CD14-positive monocyte (primary cell): ENCODE results near the gene CDH9. TPM values are rescaled to one million over a fixed set of nuclear protein-coding genes. Genes with fewer than 3 reads are reported as not detected.

Source experiments
- DNase-seq, 3 donors: peaks; one replicate each; pipeline ENCODE4 v3.0.0-alpha.2; 2011 to 2022
- H2AFZ ChIP-seq: 2 replicates; pipeline ENCODE4 v1.6.0; 2012; ENCODE audit warnings: mild to moderate bottlenecking, low read depth, low read length, inconsistent platforms; ENCODE audit not compliant: insufficient read depth, poor library complexity, severe bottlenecking
- H3K27ac ChIP-seq, 2 donors: 1 replicate in 1 of 2; 2 replicates in 1 of 2; pipeline ENCODE4 v1.5.1; 2012 to 2013; ENCODE audit warnings: low read length in 2 of 2, control low read depth in 1 of 2, inconsistent platforms in 1 of 2, low read depth in 1 of 2, mild to moderate bottlenecking in 1 of 2
- H3K27me3 ChIP-seq, 2 donors: one replicate each; pipeline versions ENCODE4 v1.6.0 to v1.6.1; 2011 to 2013; ENCODE audit warnings: low read length in 2 of 2; ENCODE audit not compliant: control insufficient read depth in 2 of 2, insufficient read depth in 2 of 2
- H3K36me3 ChIP-seq, 2 donors: replicated peaks in 1 of 2; 1 replicate in 1 of 2; 2 replicates in 1 of 2; pipeline versions ENCODE4 v1.5.1 to v1.6.1; 2012 to 2013; ENCODE audit warnings: low read length in 2 of 2, control low read depth in 1 of 2, inconsistent platforms in 1 of 2, mild to moderate bottlenecking in 1 of 2; ENCODE audit not compliant: insufficient read depth in 2 of 2, control insufficient read depth in 1 of 2
- H3K4me1 ChIP-seq, 2 donors: 1 replicate in 1 of 2; 2 replicates in 1 of 2; pipeline versions ENCODE4 v1.5.1 to v1.6.1; 2012 to 2013; ENCODE audit warnings: low read length in 2 of 2, control low read depth in 1 of 2, inconsistent platforms in 1 of 2, mild to moderate bottlenecking in 1 of 2, moderate library complexity in 1 of 2; ENCODE audit not compliant: insufficient read depth in 2 of 2, control insufficient read depth in 1 of 2
- H3K4me2 ChIP-seq: replicated peaks from 2 replicates; pipeline ENCODE3; 2012; ENCODE audit warnings: low read length, moderate library complexity, mild to moderate bottlenecking; ENCODE audit not compliant: poor library complexity, severe bottlenecking; ENCODE audit errors: extremely low read depth
- H3K4me3 ChIP-seq, 3 experiments: fragments of 200-600 bp in 1 of 3; sonication (generic) in 1 of 3; replicated peaks in 1 of 3; 1 replicate in 2 of 3; 2 replicates in 1 of 3; pipeline ENCODE4 v1.5.1; 2011 to 2013; ENCODE audit warnings: low read length in 3 of 3, mild to moderate bottlenecking in 3 of 3, control low read depth in 2 of 3, low read depth in 2 of 3, inconsistent platforms in 1 of 3, moderate library complexity in 1 of 3
- H3K79me2 ChIP-seq: 2 replicates; pipeline ENCODE4 v1.6.0; 2012; ENCODE audit warnings: mild to moderate bottlenecking, control low read depth, inconsistent platforms, low read length, moderate library complexity; ENCODE audit not compliant: insufficient read depth
- H3K9ac ChIP-seq: 2 replicates; pipeline ENCODE4 v1.6.0; 2017; ENCODE audit warnings: low read length, mild to moderate bottlenecking; ENCODE audit not compliant: insufficient read depth, poor library complexity, severe bottlenecking
- H3K9me3 ChIP-seq, 2 donors: replicated peaks in 1 of 2; 1 replicate in 1 of 2; 2 replicates in 1 of 2; pipeline versions ENCODE4 v1.5.1 to v1.6.1; 2012 to 2013; ENCODE audit warnings: low read length in 2 of 2, control low read depth in 1 of 2; ENCODE audit not compliant: control insufficient read depth in 1 of 2, insufficient read depth in 1 of 2
- H4K20me1 ChIP-seq: 2 replicates; pipeline ENCODE4 v1.6.0; 2012; ENCODE audit warnings: mild to moderate bottlenecking, low read length, control low read depth, moderate library complexity; ENCODE audit not compliant: insufficient read depth
- H3K27ac Mint-ChIP-seq, 7 donors: one replicate each; pipeline ENCODE4 v1.8.0; 2020; ENCODE audit warnings: mild to moderate bottlenecking in 7 of 7, mixed read lengths in 7 of 7, moderate library complexity in 6 of 7, inconsistent platforms in 2 of 7
- H3K27me3 Mint-ChIP-seq, 3 donors: one replicate each; pipeline ENCODE4 v1.8.0; 2021 to 2022; ENCODE audit warnings: low read depth in 3 of 3, mild to moderate bottlenecking in 3 of 3, mixed read lengths in 3 of 3, moderate library complexity in 3 of 3, inconsistent platforms in 1 of 3
- H3K36me3 Mint-ChIP-seq, 2 donors: one replicate each; pipeline ENCODE4 v1.8.0; 2020; ENCODE audit warnings: mixed read lengths in 2 of 2, inconsistent platforms in 1 of 2, mild to moderate bottlenecking in 1 of 2
- H3K4me1 Mint-ChIP-seq: one replicate; pipeline ENCODE4 v1.8.0; 2020; ENCODE audit warnings: mild to moderate bottlenecking, mixed read lengths
- H3K4me3 Mint-ChIP-seq, 2 donors: one replicate each; pipeline ENCODE4 v1.8.0; 2020; ENCODE audit warnings: mild to moderate bottlenecking in 2 of 2, mixed read lengths in 2 of 2, moderate library complexity in 1 of 2
- H3K9me3 Mint-ChIP-seq, 7 donors: one replicate each; pipeline ENCODE4 v1.8.0; 2020 to 2022; ENCODE audit warnings: mixed read lengths in 7 of 7, mild to moderate bottlenecking in 6 of 7, moderate library complexity in 6 of 7, inconsistent platforms in 2 of 7
- WGBS: methylation state at CpG from one replicate; pipeline ENCODE4 v1.1.5; 2013; ENCODE audit warnings: missing lambda C conversion rate; ENCODE audit not compliant: insufficient coverage; 5-methylcytosine and 5-hydroxymethylcytosine counted together
- intact Hi-C, 2 donors: fragments of 100-400 bp; cut with micrococcal nuclease; formaldehyde crosslinking; loops; one replicate each; pipeline versions ENCODE4 v1.15.0 to v1.15.1; 2023
- polyA plus RNA-seq, 3 donors: library from polyadenylated mRNA; depleted of rRNA in 1 of 3; unstranded in 2 of 3; stranded (reverse) in 1 of 3; fragments of 300-500 nt in 2 of 3; fragments of >200 nt in 1 of 3; fragmentation: Illumina TruSeq in 2 of 3; gene quantifications; 1 replicate in 2 of 3; 2 replicates in 1 of 3; pipeline ENCODE4 v1.2.3, GENCODE V29; 2012 to 2021
- TF ChIP-seq, protein P1 (sequence below): fragments of 200-600 bp; IDR thresholded peaks from one replicate; pipeline ENCODE4 v1.8.0; 2022; ENCODE audit warnings: antibody characterized with exemption, mild to moderate bottlenecking

Gene CDH9
- polyA plus RNA-seq, 3 donors, result not detected

DNA sequence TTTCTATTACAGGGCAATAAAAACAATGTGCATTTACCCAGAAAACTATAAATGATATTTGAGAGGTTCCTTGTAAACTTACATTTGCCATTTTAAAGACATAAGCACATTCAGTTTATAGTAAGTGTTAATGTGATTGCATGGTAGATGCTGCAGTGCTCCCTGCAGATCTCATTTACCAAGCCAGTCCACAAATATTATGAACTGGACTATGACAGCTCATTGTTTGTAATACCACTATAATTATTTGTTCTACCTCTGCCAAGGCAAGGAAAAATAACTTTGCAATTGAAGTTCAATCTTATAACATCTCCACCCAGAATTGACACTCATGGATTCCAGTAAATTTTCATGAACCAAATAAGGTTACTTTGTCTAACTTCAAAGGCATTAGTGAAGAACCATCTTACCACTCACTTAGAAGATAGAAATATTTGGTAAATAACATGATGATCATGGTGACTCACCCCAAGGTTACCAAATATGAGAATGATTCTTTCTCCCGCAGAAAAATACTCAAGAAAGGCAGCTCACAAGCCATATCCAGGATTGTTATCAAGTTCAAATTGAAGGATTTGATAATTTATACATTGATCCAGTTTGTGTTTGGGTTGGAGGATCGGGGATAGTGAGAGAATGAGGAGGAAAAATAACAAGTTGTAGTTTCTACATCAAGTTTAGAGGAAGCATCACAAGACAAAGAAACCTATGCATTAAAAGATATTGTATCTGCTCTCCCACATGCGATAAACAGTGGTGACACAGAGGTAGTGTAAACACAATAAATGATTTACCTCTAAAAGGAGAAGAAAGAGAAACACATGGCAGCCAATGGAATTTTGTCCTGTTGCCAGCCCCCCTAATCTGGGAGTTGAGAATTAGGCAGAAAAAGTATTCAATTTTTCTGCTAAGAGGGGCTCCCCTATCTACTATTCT is 29.5 kb downstream of the CDH9 start:
- intact Hi-C loops, result no loop called here
- Histone ChIP-seq H3K9ac (no peak overlapping the region), H2AFZ (no peak overlapping the region), H3K36me3 (no peaks in the 10 kb centered on the region), H3K4me1 (no peaks in the 10 kb centered on the region), H3K4me3 (no peak overlapping the region), H3K79me2 (no peaks in the 10 kb centered on the region), H3K4me2 (no peak overlapping the region), H3K27me3 (no peaks in the 10 kb centered on the region), H3K27ac (no peak overlapping the region), H4K20me1 (no peaks in the 10 kb centered on the region), H3K9me3 (no peaks in the 10 kb centered on the region)
- no peak for DNase-seq
- Mint-ChIP-seq H3K9me3 (peaks cover 0 to 2% (median 0%) of the 10 kb centered on the region in 7 donors), H3K27me3 (no peaks in the 10 kb centered on the region), H3K4me1 (peaks cover 3% of the 10 kb centered on the region), H3K27ac (no peak overlapping the region), H3K4me3 (no peak overlapping the region), H3K36me3 (no peaks in the 10 kb centered on the region)
- TF ChIP-seq, protein P1, sequence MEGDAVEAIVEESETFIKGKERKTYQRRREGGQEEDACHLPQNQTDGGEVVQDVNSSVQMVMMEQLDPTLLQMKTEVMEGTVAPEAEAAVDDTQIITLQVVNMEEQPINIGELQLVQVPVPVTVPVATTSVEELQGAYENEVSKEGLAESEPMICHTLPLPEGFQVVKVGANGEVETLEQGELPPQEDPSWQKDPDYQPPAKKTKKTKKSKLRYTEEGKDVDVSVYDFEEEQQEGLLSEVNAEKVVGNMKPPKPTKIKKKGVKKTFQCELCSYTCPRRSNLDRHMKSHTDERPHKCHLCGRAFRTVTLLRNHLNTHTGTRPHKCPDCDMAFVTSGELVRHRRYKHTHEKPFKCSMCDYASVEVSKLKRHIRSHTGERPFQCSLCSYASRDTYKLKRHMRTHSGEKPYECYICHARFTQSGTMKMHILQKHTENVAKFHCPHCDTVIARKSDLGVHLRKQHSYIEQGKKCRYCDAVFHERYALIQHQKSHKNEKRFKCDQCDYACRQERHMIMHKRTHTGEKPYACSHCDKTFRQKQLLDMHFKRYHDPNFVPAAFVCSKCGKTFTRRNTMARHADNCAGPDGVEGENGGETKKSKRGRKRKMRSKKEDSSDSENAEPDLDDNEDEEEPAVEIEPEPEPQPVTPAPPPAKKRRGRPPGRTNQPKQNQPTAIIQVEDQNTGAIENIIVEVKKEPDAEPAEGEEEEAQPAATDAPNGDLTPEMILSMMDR, result no peak
- WGBS, result 83% methylated on average over 1 of the region's 3 CpGs

DNA sequence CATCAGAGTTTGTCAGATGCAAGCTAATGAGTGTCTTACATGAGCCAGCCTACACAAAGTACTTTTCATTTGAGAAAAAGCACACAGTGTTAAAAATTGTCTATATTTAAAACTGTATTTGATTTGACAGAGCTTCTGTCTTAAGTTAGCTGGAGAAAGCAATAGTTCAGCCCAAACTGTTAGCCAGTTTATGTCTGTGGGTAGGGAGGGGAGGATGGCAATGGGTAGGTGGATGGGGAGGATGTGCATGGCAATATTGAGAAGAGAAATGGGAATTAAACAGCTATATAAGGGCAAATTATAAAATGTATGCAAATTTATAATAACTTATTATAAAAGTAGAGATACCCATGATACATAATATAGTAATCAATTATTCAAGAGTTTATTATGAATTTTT is 31.3 kb downstream of the CDH9 start:
- Histone ChIP-seq H3K9ac (no peak overlapping the region), H3K4me1 (no peaks in the 10 kb centered on the region), H3K36me3 (no peaks in the 10 kb centered on the region), H3K4me3 (no peak overlapping the region), H3K4me2 (no peak overlapping the region), H3K27ac (no peak overlapping the region), H4K20me1 (no peaks in the 10 kb centered on the region), H3K27me3 (no peaks in the 10 kb centered on the region), H2AFZ (no peak overlapping the region), H3K9me3 (no peaks in the 10 kb centered on the region), H3K79me2 (no peaks in the 10 kb centered on the region)
- TF ChIP-seq, protein P1, result no peak
- Mint-ChIP-seq H3K27me3 (no peaks in the 10 kb centered on the region), H3K27ac (no peak overlapping the region), H3K36me3 (no peaks in the 10 kb centered on the region), H3K4me3 (no peak overlapping the region), H3K4me1 (peaks cover 3% of the 10 kb centered on the region), H3K9me3 (peaks cover 0 to 2% (median 0%) of the 10 kb centered on the region in 7 donors)
- DNase-seq, result no peak
- intact Hi-C loops, result no loop called here
